ENCODE data around the gene WFDC12. TPM values are rescaled to one million over a fixed set of nuclear protein-coding genes. Genes with fewer than 3 reads are reported as not detected.

WFDC12 gene
- total RNA-seq, 120 experiments from 2014 or later, result not detected

Other genes starting within 250 kb of the WFDC12 start
- gene YWHAB, start 238.8 kb downstream of the WFDC12 start, total RNA-seq, result 100 to 1,000 TPM; 122 to 473 (median 343) TPM
- 10 to 100 TPM in 102 of 120 experiments, 1 to 10 TPM in 18; 5.6 to 24.7 (median 14.3) TPM for gene PABPC1L, start 214.4 kb downstream of the WFDC12 start, total RNA-seq
- 10 to 100 TPM; 17.1 to 62.7 (median 39.9) TPM for gene TOMM34, start 164.1 kb downstream of the WFDC12 start, total RNA-seq
- 10 to 100 TPM; 31.0 to 66.4 (median 42.5) TPM for gene STK4, start 158.0 kb downstream of the WFDC12 start, total RNA-seq
- gene KCNS1, start 23.3 kb downstream of the WFDC12 start, total RNA-seq, result 100 to 1,000 TPM in 6 of 120 experiments, 10 to 100 TPM in 114; 14.6 to 125 (median 65.5) TPM
- not detected for gene WFDC5, start 9.3 kb downstream of the WFDC12 start, total RNA-seq
- gene PI3, start 50.4 kb upstream of the WFDC12 start, total RNA-seq, result 1 to 10 TPM in 3 of 120 experiments, under 1 TPM in 1, not detected in 116; 1.00 to 6.0 (median 2.0) TPM
- gene SEMG1, start 82.6 kb upstream of the WFDC12 start, total RNA-seq, result not detected
- gene SEMG2, start 96.9 kb upstream of the WFDC12 start, total RNA-seq, result under 1 TPM in 3 of 120 experiments, not detected in 117; 0.17 to 0.23 (median 0.20) TPM
- 10 to 100 TPM in 11 of 120 experiments, 1 to 10 TPM in 63, under 1 TPM in 17, not detected in 29; 0.75 to 34.8 (median 2.0) TPM for gene SLPI, start 130.1 kb upstream of the WFDC12 start, total RNA-seq
- under 1 TPM in 13 of 120 experiments, not detected in 107; 0.25 to 0.87 (median 0.33) TPM for gene RBPJL, start 182.4 kb upstream of the WFDC12 start, total RNA-seq
- gene MATN4, start 183.8 kb upstream of the WFDC12 start, total RNA-seq, result under 1 TPM in 24 of 120 experiments, not detected in 96; 0.19 to 0.68 (median 0.29) TPM
- gene SDC4, start 224.0 kb upstream of the WFDC12 start, total RNA-seq, result 100 to 1,000 TPM in 16 of 120 experiments, 10 to 100 TPM in 104; 20.8 to 232 (median 66.2) TPM
- 10 to 100 TPM; 19.5 to 49.7 (median 29.3) TPM for gene SYS1, start 238.7 kb upstream of the WFDC12 start, total RNA-seq

All from dorsolateral prefrontal cortex (tissue), 118 donors.